LNCaP clone FGC (cell line): Measurements from ENCODE around the gene CYB561D1.

Experiments used
- DNase-seq: peaks from one replicate; pipeline ENCODE4 v3.0.0-alpha.2; 2011; ENCODE audit warnings: low read depth
- H3K4me3 ChIP-seq: 2 replicates; pipeline ENCODE4 v1.5.1; 2011; ENCODE audit warnings: mild to moderate bottlenecking, low read depth, low read length, control low read depth
- TF ChIP-seq, protein P1 (sequence below): IDR thresholded peaks from 2 replicates; pipeline ENCODE4 v1.5.1; 2012; ENCODE audit warnings: mild to moderate bottlenecking; ENCODE audit not compliant: control insufficient read depth, insufficient read depth; ENCODE audit errors: extremely low read depth

Gene CYB561D1

DNA sequence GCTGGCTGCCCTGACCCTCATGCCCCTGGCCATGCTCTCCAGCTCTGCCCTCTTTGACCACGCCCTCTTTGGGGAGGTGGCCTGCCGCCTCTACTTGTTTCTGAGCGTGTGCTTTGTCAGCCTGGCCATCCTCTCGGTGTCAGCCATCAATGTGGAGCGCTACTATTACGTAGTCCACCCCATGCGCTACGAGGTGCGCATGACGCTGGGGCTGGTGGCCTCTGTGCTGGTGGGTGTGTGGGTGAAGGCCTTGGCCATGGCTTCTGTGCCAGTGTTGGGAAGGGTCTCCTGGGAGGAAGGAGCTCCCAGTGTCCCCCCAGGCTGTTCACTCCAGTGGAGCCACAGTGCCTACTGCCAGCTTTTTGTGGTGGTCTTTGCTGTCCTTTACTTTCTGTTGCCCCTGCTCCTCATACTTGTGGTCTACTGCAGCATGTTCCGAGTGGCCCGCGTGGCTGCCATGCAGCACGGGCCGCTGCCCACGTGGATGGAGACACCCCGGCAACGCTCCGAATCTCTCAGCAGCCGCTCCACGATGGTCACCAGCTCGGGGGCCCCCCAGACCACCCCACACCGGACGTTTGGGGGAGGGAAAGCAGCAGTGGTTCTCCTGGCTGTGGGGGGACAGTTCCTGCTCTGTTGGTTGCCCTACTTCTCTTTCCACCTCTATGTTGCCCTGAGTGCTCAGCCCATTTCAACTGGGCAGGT lies 49.5 kb downstream of the CYB561D1 start:
- TF ChIP-seq, protein P1, sequence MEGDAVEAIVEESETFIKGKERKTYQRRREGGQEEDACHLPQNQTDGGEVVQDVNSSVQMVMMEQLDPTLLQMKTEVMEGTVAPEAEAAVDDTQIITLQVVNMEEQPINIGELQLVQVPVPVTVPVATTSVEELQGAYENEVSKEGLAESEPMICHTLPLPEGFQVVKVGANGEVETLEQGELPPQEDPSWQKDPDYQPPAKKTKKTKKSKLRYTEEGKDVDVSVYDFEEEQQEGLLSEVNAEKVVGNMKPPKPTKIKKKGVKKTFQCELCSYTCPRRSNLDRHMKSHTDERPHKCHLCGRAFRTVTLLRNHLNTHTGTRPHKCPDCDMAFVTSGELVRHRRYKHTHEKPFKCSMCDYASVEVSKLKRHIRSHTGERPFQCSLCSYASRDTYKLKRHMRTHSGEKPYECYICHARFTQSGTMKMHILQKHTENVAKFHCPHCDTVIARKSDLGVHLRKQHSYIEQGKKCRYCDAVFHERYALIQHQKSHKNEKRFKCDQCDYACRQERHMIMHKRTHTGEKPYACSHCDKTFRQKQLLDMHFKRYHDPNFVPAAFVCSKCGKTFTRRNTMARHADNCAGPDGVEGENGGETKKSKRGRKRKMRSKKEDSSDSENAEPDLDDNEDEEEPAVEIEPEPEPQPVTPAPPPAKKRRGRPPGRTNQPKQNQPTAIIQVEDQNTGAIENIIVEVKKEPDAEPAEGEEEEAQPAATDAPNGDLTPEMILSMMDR, result no peak
- no peak overlapping the region for H3K4me3 ChIP-seq
- DNase-seq, result no peak

DNA sequence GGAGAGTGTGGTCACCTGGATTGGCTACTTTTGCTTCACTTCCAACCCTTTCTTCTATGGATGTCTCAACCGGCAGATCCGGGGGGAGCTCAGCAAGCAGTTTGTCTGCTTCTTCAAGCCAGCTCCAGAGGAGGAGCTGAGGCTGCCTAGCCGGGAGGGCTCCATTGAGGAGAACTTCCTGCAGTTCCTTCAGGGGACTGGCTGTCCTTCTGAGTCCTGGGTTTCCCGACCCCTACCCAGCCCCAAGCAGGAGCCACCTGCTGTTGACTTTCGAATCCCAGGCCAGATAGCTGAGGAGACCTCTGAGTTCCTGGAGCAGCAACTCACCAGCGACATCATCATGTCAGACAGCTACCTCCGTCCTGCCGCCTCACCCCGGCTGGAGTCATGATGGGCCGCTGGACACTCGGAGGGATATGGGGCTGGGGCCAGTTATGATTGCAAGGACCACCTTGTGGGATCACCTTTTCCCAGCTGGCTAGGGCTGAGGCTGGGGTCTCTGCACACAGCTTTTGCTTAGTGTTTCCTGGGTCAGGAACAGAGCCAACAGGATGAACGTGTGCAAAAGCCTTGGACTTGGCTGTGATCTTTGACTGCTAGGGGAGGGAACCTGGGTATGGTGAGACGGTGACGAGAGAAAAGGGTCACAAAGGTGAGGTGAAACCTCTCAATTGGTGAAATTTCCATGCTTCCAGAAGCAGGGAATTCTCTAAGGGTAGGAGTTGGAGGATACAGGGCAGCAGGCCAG lies 50.3 kb downstream of the CYB561D1 start:
- DNase-seq, result no peak
- TF ChIP-seq, protein P1, result no peak
- no peak overlapping the region for H3K4me3 ChIP-seq

DNA sequence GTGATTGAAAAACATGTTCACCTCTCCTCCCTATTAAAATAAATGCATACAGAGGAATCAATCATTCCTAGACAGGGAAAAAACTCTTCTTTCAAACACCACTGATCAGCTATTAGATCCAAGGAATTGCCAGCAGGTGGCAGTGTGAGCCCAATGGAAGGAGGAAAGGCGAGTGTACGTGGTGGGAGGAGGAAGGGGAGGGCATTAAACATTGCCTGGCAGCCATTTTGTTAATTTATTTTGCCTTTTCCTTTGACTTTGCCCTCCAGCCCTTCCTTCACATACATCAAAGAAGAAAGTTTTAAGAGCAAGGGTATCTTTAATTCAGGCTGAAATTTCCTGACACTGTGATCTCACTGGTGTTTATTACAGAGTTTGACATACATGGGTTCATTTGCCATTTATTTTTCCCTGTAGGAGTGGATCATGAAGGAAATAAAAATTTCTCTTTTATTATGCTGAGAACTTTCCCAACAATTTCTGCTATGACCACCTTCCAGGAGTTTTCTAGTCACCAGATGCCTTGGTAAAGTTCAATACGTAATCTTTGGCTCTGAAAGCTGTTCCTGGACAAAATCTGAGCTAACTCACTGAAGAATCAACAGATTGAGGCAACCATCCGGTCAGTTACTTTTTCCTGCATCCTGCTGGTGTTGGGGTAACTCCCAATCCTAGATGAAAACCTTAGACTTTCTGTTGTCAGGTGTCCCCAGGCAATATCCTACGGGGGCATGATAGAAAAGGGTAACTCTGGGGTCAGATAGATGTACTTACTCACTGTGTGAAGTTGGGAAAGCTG lies 52.6 kb downstream of the CYB561D1 start:
- peak overlapping the region; percentile 74 for H3K4me3 ChIP-seq
- peak; percentile 69 for DNase-seq
- TF ChIP-seq, protein P1, result peak; percentile 96

DNA sequence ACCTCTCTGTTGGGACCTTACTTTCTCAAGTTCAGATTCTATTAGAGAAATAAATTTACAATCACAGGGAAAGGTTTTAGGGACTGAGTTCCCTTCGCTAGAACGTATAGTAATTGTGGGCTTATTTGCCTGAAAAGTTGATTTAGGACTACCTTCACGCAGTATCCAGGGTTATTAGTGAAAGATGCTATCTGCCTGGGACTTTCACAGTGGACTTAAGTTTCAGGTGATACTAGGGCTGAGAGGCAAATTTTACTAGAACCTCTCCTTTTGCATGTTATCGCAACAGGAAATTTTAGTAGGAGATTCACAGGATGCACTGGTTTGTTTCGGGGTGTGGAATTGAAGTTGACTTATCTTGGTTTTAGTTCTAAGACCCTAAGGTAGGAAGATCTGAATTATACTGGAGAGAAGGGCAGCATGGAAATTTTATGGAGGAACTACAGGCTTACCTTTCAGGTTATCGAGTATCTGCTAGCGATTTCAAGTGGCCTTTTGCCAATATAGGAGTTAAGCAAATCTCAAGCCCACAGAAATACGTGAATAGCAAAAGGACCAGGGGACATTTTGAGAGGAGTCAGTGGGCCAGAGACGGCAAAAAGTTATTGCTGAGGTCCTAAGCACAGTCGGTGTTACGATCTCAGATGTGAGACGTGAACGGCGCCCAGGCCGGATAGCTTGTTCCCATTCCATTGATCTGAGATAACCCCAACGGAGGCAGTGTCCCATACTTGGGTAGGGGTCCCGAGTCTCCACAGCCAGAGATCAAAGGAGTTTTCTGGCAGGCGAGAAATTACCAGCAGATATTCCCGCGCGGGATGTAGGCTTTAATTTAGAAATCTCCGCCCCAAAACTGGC lies 53.8 kb downstream of the CYB561D1 start:
- DNase-seq, result no peak
- peak overlapping the region; percentile 74 for H3K4me3 ChIP-seq
- TF ChIP-seq, protein P1, result no peak

DNA sequence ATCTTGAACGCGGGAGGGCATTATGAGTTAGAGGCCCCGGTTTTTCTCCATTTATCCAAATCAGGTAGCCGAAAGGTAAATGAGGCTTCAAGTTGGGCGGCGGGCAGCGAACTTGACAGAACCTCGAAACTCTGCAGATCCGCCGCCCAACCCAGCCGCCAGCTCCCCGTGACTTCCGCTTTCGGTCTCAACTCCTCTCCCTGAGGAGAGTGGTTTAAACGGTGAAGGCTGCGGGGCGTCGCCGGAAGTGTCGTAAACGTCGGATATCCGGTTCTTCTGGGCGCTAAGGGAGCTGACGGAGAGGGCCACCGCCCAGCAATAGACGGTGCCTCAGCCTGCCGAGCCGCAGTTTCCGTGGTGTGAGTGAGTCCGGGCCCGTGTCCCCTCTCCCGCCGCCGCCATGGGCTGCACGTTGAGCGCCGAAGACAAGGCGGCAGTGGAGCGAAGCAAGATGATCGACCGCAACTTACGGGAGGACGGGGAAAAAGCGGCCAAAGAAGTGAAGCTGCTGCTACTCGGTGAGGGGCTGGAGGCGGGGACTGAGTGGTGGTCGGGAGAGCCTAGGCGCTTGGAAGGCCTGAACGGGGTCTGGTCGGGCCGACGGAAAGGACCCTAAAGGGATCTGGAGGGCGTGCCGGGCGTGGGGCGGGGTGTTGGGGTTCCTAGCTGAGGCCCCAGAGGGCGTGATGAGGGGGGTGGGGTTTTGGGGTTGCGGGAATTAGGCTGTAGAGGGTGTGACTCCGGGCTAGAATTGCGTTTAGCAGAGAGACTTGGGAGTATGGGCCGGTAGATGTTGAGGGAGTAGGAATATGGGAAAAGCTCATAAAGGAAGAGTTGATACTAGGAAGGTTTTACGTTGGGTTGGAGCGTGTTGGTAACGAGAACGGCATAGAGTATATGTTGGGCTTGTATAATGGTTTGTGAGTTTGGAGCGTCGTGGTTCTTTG lies 54.7 kb downstream of the CYB561D1 start, which contains the start of gene GNAI3:
Gene GNAI3, plus strand, starts transcription at position 295 of the 947 bp plus-strand sequence. Its CDS starts 106 bp downstream, at position 401.
- TF ChIP-seq, protein P1, result no peak
- DNase-seq, result peak; percentile 91
- peak within 1 kb of the TSS; percentile 74 for H3K4me3 ChIP-seq
